C4-2B (cell line): ENCODE data around the gene ACADS.

Experiments
- ZFX ChIP-seq: fragments of 450-650 bp; IDR thresholded peaks from 2 replicates; pipeline ENCODE4 v1.6.1; 2017
- TF ChIP-seq, protein P1 (sequence below): fragments of 450-650 bp; conservative IDR thresholded peaks from 2 replicates; pipeline ENCODE4 v1.5.1; 2017; ENCODE audit warnings: mild to moderate bottlenecking

DNA sequence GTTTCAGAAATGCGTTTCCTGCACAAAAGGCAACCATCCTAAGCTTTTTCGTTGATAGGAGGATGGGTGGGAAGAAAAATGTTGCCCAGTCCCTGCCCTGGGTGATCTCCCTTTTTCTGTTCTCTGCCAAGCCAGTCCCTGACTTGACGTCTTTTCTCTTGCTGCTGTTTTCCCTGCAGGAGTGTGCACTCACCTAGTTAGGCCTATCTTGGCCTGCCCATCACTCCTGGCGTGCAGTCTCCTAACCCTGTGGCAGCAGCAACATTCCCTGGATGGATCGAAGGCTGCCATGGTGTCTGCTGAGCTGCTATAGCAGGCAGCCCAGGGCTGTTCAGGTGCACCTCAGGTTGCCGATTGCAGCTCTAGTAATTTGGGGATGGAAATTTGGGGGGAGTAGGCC, 14.2 kb upstream of the ACADS start:
- TF ChIP-seq, protein P1, sequence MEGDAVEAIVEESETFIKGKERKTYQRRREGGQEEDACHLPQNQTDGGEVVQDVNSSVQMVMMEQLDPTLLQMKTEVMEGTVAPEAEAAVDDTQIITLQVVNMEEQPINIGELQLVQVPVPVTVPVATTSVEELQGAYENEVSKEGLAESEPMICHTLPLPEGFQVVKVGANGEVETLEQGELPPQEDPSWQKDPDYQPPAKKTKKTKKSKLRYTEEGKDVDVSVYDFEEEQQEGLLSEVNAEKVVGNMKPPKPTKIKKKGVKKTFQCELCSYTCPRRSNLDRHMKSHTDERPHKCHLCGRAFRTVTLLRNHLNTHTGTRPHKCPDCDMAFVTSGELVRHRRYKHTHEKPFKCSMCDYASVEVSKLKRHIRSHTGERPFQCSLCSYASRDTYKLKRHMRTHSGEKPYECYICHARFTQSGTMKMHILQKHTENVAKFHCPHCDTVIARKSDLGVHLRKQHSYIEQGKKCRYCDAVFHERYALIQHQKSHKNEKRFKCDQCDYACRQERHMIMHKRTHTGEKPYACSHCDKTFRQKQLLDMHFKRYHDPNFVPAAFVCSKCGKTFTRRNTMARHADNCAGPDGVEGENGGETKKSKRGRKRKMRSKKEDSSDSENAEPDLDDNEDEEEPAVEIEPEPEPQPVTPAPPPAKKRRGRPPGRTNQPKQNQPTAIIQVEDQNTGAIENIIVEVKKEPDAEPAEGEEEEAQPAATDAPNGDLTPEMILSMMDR, result no peak
- no peak for TF ChIP-seq ZFX
